ENCODE results near the gene ZER1.
"Not testable (repeated sequence)": the region's sequence is repeated elsewhere in the genome, so short reads cannot be mapped to it uniquely, and the experiment has no call there.

DNA sequence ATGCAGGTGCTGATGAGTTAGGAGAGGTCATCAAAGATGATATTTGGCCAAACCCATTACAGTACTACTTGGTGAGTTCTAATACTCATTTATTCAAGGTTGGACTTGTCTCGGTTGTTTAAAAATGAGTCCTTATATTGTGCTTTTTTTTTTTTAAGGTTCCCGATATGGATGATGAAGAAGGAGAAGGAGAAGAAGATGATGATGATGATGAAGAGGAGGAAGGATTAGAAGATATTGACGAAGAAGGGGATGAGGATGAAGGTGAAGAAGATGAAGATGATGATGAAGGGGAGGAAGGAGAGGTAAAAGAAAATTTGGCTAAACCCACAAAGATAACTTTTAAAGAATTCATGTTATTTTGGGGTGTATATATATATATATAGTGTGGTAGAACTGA lies 78.0 kb downstream of the ZER1 start:
- not testable (repeated sequence) for TF ChIP-seq RAD21 (conservative IDR thresholded peaks at IDR 0.05); POLR2AphosphoS5 (IDR thresholded peaks at IDR 0.05); EZH2 (IDR thresholded peaks at IDR 0.05; ENCODE audit: borderline replicate concordance, insufficient read depth, low read length, poor library complexity, severe bottlenecking); TAF1 (IDR thresholded peaks at IDR 0.05; ENCODE audit: low read depth); EP300 (conservative IDR thresholded peaks at IDR 0.05; ENCODE audit: poor library complexity, severe bottlenecking); SMC3 (conservative IDR thresholded peaks at IDR 0.05; ENCODE audit: poor library complexity); MXI1 (conservative IDR thresholded peaks at IDR 0.05; ENCODE audit: poor library complexity, severe bottlenecking)
- TF ChIP-seq, protein P1, sequence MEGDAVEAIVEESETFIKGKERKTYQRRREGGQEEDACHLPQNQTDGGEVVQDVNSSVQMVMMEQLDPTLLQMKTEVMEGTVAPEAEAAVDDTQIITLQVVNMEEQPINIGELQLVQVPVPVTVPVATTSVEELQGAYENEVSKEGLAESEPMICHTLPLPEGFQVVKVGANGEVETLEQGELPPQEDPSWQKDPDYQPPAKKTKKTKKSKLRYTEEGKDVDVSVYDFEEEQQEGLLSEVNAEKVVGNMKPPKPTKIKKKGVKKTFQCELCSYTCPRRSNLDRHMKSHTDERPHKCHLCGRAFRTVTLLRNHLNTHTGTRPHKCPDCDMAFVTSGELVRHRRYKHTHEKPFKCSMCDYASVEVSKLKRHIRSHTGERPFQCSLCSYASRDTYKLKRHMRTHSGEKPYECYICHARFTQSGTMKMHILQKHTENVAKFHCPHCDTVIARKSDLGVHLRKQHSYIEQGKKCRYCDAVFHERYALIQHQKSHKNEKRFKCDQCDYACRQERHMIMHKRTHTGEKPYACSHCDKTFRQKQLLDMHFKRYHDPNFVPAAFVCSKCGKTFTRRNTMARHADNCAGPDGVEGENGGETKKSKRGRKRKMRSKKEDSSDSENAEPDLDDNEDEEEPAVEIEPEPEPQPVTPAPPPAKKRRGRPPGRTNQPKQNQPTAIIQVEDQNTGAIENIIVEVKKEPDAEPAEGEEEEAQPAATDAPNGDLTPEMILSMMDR (IDR thresholded peaks at IDR 0.05; ENCODE audit: poor library complexity, severe bottlenecking), result not testable (repeated sequence)
- TF ChIP-seq, protein P2, sequence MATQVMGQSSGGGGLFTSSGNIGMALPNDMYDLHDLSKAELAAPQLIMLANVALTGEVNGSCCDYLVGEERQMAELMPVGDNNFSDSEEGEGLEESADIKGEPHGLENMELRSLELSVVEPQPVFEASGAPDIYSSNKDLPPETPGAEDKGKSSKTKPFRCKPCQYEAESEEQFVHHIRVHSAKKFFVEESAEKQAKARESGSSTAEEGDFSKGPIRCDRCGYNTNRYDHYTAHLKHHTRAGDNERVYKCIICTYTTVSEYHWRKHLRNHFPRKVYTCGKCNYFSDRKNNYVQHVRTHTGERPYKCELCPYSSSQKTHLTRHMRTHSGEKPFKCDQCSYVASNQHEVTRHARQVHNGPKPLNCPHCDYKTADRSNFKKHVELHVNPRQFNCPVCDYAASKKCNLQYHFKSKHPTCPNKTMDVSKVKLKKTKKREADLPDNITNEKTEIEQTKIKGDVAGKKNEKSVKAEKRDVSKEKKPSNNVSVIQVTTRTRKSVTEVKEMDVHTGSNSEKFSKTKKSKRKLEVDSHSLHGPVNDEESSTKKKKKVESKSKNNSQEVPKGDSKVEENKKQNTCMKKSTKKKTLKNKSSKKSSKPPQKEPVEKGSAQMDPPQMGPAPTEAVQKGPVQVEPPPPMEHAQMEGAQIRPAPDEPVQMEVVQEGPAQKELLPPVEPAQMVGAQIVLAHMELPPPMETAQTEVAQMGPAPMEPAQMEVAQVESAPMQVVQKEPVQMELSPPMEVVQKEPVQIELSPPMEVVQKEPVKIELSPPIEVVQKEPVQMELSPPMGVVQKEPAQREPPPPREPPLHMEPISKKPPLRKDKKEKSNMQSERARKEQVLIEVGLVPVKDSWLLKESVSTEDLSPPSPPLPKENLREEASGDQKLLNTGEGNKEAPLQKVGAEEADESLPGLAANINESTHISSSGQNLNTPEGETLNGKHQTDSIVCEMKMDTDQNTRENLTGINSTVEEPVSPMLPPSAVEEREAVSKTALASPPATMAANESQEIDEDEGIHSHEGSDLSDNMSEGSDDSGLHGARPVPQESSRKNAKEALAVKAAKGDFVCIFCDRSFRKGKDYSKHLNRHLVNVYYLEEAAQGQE (IDR thresholded peaks at IDR 0.05; ENCODE audit: borderline replicate concordance), result not testable (repeated sequence)

Data from neural cell (in vitro differentiated cells).